ENCODE results near the gene CCDC71L.
"Not testable (repeated sequence)": the region's sequence is repeated elsewhere in the genome, so short reads cannot be mapped to it uniquely, and the experiment has no call there.

CCDC71L gene

GRCh38 chr7:106660862-106661720 lies at the start of gene CCDC71L:
CCDC71L (minus strand) TSS chr7:106661158; CDS start chr7:106660896, 262 bp downstream.
- H3K4me3 ChIP-seq (ENCODE audit: low read depth, low read length), result peak within 1 kb of the TSS; percentile 82
- no peak for TF ChIP-seq CTCF (IDR thresholded peaks at IDR 0.05; ENCODE audit: low read depth, low read length)

- not testable (repeated sequence) for H3K4me3 ChIP-seq (ENCODE audit: low read depth, low read length)
Observed at GRCh38 chr7:106709604-106710003, 48.6 kb upstream of the CCDC71L start.

GRCh38 chr7:106704000-106704840 lies 43.3 kb upstream of the CCDC71L start:
- H3K4me3 ChIP-seq (ENCODE audit: low read depth, low read length), result no peak overlapping the region
- no peak for TF ChIP-seq CTCF (IDR thresholded peaks at IDR 0.05; ENCODE audit: low read depth, low read length)

GRCh38 chr7:106693677-106694353 lies 32.9 kb upstream of the CCDC71L start:
- no peak for TF ChIP-seq CTCF (IDR thresholded peaks at IDR 0.05; ENCODE audit: low read depth, low read length)
- no peak overlapping the region for H3K4me3 ChIP-seq (ENCODE audit: low read depth, low read length)

GRCh38 chr7:106692450-106693051 lies 31.6 kb upstream of the CCDC71L start:
- H3K4me3 ChIP-seq (ENCODE audit: low read depth, low read length), result no peak overlapping the region
- TF ChIP-seq CTCF (IDR thresholded peaks at IDR 0.05; ENCODE audit: low read depth, low read length), result no peak

- not testable (repeated sequence) for H3K4me3 ChIP-seq (ENCODE audit: low read depth, low read length)
Observed at GRCh38 chr7:106688161-106688560, 27.2 kb upstream of the CCDC71L start.

- no peak overlapping the region for H3K4me3 ChIP-seq (ENCODE audit: low read depth, low read length)
- TF ChIP-seq CTCF (IDR thresholded peaks at IDR 0.05; ENCODE audit: low read depth, low read length), result no peak
Observed at GRCh38 chr7:106683941-106684340, 23.0 kb upstream of the CCDC71L start.

Measured in WI38 (cell line).